WTC11 (cell line): ENCODE measurements around the gene ATP6V1D. TPM values are rescaled to one million over a fixed set of nuclear protein-coding genes. Genes with fewer than 3 reads are reported as not detected.

ENCODE experiments used
- ATAC-seq: fragments of 200-7000 bp; cut with Tn5 transposase; 2 replicates; pipeline ENCODE4 v1.10.0; 2021; ENCODE audit warnings: mild to moderate bottlenecking, moderate library complexity
- CTCF ChIA-PET: fragments of 300-600 bp; sonication (Branson Sonifier 250); formaldehyde crosslinking; loops from one replicate; lab custom pipeline; 2021; ENCODE audit warnings: antibody characterized with exemption; lab: Charles Lee
- POLR2A ChIA-PET: fragments of 350-600 bp; sonication (Branson Sonifier 250); formaldehyde crosslinking; loops from one replicate; lab custom pipeline; 2021; ENCODE audit warnings: antibody characterized with exemption; lab: Charles Lee
- DNase-seq: peaks from one replicate; pipeline ENCODE4 v3.0.0; 2021; ENCODE audit warnings: low spot score
- H3K27ac Mint-ChIP-seq: 2 replicates; pipeline ENCODE4 v1.8.0; 2021; ENCODE audit warnings: mixed read lengths
- H3K27me3 Mint-ChIP-seq: 2 replicates; pipeline ENCODE4 v1.8.0; 2021; ENCODE audit warnings: low read depth, mild to moderate bottlenecking, moderate library complexity, mixed read lengths
- H3K36me3 Mint-ChIP-seq: 2 replicates; pipeline ENCODE4 v1.8.0; 2021; ENCODE audit warnings: mixed read lengths
- H3K4me1 Mint-ChIP-seq: 2 replicates; pipeline ENCODE4 v1.8.0; 2022; ENCODE audit warnings: mixed read lengths
- H3K4me3 Mint-ChIP-seq: 2 replicates; pipeline ENCODE4 v1.8.0; 2021; ENCODE audit warnings: mild to moderate bottlenecking, moderate library complexity, mixed read lengths
- H3K9me3 Mint-ChIP-seq: 2 replicates; pipeline ENCODE4 v1.8.0; 2021; ENCODE audit warnings: mixed read lengths
- ESRRA ChIP-seq: sonication (generic); formaldehyde crosslinking; IDR thresholded peaks from 2 replicates; pipeline ENCODE4 v1.8.1; 2022; ENCODE audit warnings: mild to moderate bottlenecking, missing genetic modification reagents, borderline replicate concordance
- GTF2I ChIP-seq: fragments of 250-450 bp; sonication (Bioruptor Pico); conservative IDR thresholded peaks from 2 replicates; pipeline ENCODE4 v1.4.0; 2021; ENCODE audit warnings: mild to moderate bottlenecking
- NFE2L1 ChIP-seq: sonication (generic); formaldehyde crosslinking; IDR thresholded peaks from 2 replicates; pipeline ENCODE4 v1.8.1; 2023; ENCODE audit warnings: missing genetic modification reagents
- SMAD3 ChIP-seq: sonication (generic); formaldehyde crosslinking; IDR thresholded peaks from 2 replicates; pipeline ENCODE4 v1.8.0; 2022; ENCODE audit warnings: missing genetic modification reagents, mild to moderate bottlenecking, borderline replicate concordance
- SMAD4 ChIP-seq: sonication (generic); formaldehyde crosslinking; IDR thresholded peaks from 2 replicates; pipeline ENCODE4 v1.8.0; 2022; ENCODE audit warnings: mild to moderate bottlenecking, missing genetic modification reagents
- SOX15 ChIP-seq: fragments of 250-450 bp; sonication (Bioruptor Pico); IDR thresholded peaks from 2 replicates; pipeline ENCODE4 v1.9.0; 2021; ENCODE audit warnings: mild to moderate bottlenecking
- SP1 ChIP-seq: sonication (generic); formaldehyde crosslinking; conservative IDR thresholded peaks from 2 replicates; pipeline ENCODE4 v1.8.1; 2022; ENCODE audit warnings: missing genetic modification reagents
- TEAD4 ChIP-seq: sonication (generic); formaldehyde crosslinking; IDR thresholded peaks from 2 replicates; pipeline ENCODE4 v1.8.0; 2022; ENCODE audit warnings: mild to moderate bottlenecking, missing genetic modification reagents
- TP53 ChIP-seq: sonication (generic); formaldehyde crosslinking; IDR thresholded peaks from 2 replicates; pipeline ENCODE4 v1.8.1; 2023; ENCODE audit warnings: mild to moderate bottlenecking, missing genetic modification reagents
- ZNF317 ChIP-seq: sonication (generic); formaldehyde crosslinking; IDR thresholded peaks from 2 replicates; pipeline ENCODE4 v1.8.1; 2023; ENCODE audit warnings: low read depth, mild to moderate bottlenecking, moderate library complexity, missing genetic modification reagents, borderline replicate concordance
- total RNA-seq: library from RNA; stranded (reverse); gene quantifications from 3 replicates; pipeline ENCODE4 v1.2.3, GENCODE V29; 2021
- TF ChIP-seq, protein P1 (sequence below): sonication (generic); formaldehyde crosslinking; IDR thresholded peaks from 2 replicates; pipeline ENCODE4 v1.8.0; 2022; ENCODE audit warnings: missing genetic modification reagents
- TF ChIP-seq, protein P2 (sequence below): sonication (generic); formaldehyde crosslinking; IDR thresholded peaks from 2 replicates; pipeline ENCODE4 v1.8.0; 2023; ENCODE audit warnings: missing genetic modification reagents
- TF ChIP-seq, protein P3 (sequence below): sonication (generic); formaldehyde crosslinking; IDR thresholded peaks from 2 replicates; pipeline ENCODE4 v1.8.1; 2023; ENCODE audit warnings: mild to moderate bottlenecking, missing genetic modification reagents
- TF ChIP-seq, protein P4 (sequence below): sonication (generic); formaldehyde crosslinking; IDR thresholded peaks from 2 replicates; pipeline ENCODE4 v1.8.0; 2022; ENCODE audit warnings: mild to moderate bottlenecking, missing genetic modification reagents
- TF ChIP-seq, protein P5 (sequence below): fragments of 250-450 bp; sonication (Bioruptor Pico); IDR thresholded peaks from 2 replicates; pipeline ENCODE4 v1.8.0; 2021; ENCODE audit warnings: mild to moderate bottlenecking
- TF ChIP-seq, protein P6 (sequence below): sonication (generic); formaldehyde crosslinking; IDR thresholded peaks from 2 replicates; pipeline ENCODE4 v1.8.0; 2022; ENCODE audit warnings: mild to moderate bottlenecking, missing genetic modification reagents
- TF ChIP-seq, protein P7 (sequence below): sonication (generic); formaldehyde crosslinking; IDR thresholded peaks from 2 replicates; pipeline ENCODE4 v1.8.1; 2023; ENCODE audit warnings: mild to moderate bottlenecking, missing genetic modification reagents, moderate library complexity
- TF ChIP-seq, protein P8 (sequence below): fragments of 250-450 bp; sonication (Bioruptor Pico); IDR thresholded peaks from 2 replicates; pipeline ENCODE4 v1.9.0; 2021; ENCODE audit warnings: mild to moderate bottlenecking
- TF ChIP-seq, protein P9 (sequence below): sonication (generic); formaldehyde crosslinking; IDR thresholded peaks from 2 replicates; pipeline ENCODE4 v1.8.1; 2023; ENCODE audit warnings: mild to moderate bottlenecking, missing genetic modification reagents, borderline replicate concordance

Gene ATP6V1D
- total RNA-seq, 1 experiment from 2014 or later, result 54.0 TPM

DNA sequence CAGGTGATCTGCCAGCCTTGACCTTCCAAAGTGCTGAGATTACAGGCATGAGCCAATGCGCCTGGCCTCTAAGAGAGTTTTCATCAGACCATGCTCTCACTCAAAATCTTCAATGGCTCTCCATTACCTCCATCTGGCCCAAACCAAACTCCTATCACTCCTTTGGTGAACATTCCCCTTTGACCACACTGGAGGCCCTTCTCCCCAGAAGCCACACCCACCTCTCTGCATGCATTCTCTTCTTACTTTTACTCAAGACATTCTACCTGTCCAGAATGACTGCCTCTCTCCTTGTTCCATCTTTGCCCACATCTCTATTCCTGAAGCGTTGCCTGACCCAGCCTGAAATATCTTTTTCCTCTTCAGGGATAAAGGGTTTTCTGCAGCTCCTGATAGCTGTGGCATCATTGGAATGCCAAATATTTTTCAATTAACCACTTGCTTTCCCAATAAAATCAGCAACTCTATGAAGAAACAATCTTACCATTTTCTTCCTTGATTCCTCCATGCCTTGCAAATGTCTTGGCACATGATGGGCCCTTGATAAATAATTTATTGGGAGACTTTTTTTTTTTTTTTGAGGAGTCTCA, 36.9 kb upstream of the ATP6V1D start (continued):
- TF ChIP-seq, protein P1, sequence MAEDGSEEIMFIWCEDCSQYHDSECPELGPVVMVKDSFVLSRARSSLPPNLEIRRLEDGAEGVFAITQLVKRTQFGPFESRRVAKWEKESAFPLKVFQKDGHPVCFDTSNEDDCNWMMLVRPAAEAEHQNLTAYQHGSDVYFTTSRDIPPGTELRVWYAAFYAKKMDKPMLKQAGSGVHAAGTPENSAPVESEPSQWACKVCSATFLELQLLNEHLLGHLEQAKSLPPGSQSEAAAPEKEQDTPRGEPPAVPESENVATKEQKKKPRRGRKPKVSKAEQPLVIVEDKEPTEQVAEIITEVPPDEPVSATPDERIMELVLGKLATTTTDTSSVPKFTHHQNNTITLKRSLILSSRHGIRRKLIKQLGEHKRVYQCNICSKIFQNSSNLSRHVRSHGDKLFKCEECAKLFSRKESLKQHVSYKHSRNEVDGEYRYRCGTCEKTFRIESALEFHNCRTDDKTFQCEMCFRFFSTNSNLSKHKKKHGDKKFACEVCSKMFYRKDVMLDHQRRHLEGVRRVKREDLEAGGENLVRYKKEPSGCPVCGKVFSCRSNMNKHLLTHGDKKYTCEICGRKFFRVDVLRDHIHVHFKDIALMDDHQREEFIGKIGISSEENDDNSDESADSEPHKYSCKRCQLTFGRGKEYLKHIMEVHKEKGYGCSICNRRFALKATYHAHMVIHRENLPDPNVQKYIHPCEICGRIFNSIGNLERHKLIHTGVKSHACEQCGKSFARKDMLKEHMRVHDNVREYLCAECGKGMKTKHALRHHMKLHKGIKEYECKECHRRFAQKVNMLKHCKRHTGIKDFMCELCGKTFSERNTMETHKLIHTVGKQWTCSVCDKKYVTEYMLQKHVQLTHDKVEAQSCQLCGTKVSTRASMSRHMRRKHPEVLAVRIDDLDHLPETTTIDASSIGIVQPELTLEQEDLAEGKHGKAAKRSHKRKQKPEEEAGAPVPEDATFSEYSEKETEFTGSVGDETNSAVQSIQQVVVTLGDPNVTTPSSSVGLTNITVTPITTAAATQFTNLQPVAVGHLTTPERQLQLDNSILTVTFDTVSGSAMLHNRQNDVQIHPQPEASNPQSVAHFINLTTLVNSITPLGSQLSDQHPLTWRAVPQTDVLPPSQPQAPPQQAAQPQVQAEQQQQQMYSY (CRISPR knock-in tag), result no peak
- TF ChIP-seq, protein P2, sequence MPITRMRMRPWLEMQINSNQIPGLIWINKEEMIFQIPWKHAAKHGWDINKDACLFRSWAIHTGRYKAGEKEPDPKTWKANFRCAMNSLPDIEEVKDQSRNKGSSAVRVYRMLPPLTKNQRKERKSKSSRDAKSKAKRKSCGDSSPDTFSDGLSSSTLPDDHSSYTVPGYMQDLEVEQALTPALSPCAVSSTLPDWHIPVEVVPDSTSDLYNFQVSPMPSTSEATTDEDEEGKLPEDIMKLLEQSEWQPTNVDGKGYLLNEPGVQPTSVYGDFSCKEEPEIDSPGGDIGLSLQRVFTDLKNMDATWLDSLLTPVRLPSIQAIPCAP (CRISPR knock-in tag), result no peak
- TF ChIP-seq, protein P3, sequence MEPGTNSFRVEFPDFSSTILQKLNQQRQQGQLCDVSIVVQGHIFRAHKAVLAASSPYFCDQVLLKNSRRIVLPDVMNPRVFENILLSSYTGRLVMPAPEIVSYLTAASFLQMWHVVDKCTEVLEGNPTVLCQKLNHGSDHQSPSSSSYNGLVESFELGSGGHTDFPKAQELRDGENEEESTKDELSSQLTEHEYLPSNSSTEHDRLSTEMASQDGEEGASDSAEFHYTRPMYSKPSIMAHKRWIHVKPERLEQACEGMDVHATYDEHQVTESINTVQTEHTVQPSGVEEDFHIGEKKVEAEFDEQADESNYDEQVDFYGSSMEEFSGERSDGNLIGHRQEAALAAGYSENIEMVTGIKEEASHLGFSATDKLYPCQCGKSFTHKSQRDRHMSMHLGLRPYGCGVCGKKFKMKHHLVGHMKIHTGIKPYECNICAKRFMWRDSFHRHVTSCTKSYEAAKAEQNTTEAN (CRISPR knock-in tag), result no peak
- TF ChIP-seq SMAD4 (CRISPR knock-in tag) (no peak), ZNF317 (CRISPR knock-in tag) (no peak), SOX15 (no peak)
- TF ChIP-seq, protein P4, sequence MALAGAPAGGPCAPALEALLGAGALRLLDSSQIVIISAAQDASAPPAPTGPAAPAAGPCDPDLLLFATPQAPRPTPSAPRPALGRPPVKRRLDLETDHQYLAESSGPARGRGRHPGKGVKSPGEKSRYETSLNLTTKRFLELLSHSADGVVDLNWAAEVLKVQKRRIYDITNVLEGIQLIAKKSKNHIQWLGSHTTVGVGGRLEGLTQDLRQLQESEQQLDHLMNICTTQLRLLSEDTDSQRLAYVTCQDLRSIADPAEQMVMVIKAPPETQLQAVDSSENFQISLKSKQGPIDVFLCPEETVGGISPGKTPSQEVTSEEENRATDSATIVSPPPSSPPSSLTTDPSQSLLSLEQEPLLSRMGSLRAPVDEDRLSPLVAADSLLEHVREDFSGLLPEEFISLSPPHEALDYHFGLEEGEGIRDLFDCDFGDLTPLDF (CRISPR knock-in tag), result no peak
- TF ChIP-seq, protein P5, sequence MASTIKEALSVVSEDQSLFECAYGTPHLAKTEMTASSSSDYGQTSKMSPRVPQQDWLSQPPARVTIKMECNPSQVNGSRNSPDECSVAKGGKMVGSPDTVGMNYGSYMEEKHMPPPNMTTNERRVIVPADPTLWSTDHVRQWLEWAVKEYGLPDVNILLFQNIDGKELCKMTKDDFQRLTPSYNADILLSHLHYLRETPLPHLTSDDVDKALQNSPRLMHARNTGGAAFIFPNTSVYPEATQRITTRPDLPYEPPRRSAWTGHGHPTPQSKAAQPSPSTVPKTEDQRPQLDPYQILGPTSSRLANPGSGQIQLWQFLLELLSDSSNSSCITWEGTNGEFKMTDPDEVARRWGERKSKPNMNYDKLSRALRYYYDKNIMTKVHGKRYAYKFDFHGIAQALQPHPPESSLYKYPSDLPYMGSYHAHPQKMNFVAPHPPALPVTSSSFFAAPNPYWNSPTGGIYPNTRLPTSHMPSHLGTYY (CRISPR knock-in tag), result no peak
- TF ChIP-seq, protein P6, sequence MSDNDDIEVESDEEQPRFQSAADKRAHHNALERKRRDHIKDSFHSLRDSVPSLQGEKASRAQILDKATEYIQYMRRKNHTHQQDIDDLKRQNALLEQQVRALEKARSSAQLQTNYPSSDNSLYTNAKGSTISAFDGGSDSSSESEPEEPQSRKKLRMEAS (CRISPR knock-in tag), result no peak

DNA sequence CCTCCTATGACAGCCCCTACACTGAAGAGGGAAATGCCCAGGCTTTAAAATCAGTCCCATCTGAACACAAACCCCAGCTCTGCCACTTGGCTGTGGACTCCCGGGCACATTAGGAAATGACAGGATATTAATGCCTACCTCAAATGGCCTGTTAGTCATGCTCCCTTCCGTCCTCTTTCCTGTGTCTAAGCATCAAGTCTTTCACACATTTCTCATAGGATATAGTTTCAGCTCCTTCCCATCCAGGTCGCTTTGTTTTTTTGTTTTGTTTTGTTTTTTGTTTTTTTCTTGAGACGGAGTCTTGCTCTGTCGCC, 36.2 kb upstream of the ATP6V1D start:
- no peak overlapping the region for H3K4me3 Mint-ChIP-seq
- H3K4me1 Mint-ChIP-seq, result peaks cover 6% of the 10 kb centered on the region
- POLR2A ChIA-PET, result no interaction called here
- ATAC-seq (no peak), DNase-seq (no peak)
- H3K27ac Mint-ChIP-seq, result no peak overlapping the region
- CTCF ChIA-PET, result interaction anchor here (0.6 kb wide), 2 partner anchors 36 to 235 kb away, joined by 3 read pairs; partner anchors contain the start of gene ATP6V1D
- no peaks in the 10 kb centered on the region for H3K36me3 Mint-ChIP-seq
- no peaks in the 10 kb centered on the region for H3K9me3 Mint-ChIP-seq
- H3K27me3 Mint-ChIP-seq, result no peaks in the 10 kb centered on the region
- TF ChIP-seq, protein P7, sequence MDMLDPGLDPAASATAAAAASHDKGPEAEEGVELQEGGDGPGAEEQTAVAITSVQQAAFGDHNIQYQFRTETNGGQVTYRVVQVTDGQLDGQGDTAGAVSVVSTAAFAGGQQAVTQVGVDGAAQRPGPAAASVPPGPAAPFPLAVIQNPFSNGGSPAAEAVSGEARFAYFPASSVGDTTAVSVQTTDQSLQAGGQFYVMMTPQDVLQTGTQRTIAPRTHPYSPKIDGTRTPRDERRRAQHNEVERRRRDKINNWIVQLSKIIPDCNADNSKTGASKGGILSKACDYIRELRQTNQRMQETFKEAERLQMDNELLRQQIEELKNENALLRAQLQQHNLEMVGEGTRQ (CRISPR knock-in tag), result no peak
- TF ChIP-seq TP53 (no peak), TEAD4 (CRISPR knock-in tag) (no peak), NFE2L1 (CRISPR knock-in tag) (no peak), GTF2I (CRISPR knock-in tag) (no peak), ESRRA (CRISPR knock-in tag) (no peak), SMAD3 (CRISPR knock-in tag) (no peak), SP1 (CRISPR knock-in tag) (no peak)
- TF ChIP-seq, protein P8, sequence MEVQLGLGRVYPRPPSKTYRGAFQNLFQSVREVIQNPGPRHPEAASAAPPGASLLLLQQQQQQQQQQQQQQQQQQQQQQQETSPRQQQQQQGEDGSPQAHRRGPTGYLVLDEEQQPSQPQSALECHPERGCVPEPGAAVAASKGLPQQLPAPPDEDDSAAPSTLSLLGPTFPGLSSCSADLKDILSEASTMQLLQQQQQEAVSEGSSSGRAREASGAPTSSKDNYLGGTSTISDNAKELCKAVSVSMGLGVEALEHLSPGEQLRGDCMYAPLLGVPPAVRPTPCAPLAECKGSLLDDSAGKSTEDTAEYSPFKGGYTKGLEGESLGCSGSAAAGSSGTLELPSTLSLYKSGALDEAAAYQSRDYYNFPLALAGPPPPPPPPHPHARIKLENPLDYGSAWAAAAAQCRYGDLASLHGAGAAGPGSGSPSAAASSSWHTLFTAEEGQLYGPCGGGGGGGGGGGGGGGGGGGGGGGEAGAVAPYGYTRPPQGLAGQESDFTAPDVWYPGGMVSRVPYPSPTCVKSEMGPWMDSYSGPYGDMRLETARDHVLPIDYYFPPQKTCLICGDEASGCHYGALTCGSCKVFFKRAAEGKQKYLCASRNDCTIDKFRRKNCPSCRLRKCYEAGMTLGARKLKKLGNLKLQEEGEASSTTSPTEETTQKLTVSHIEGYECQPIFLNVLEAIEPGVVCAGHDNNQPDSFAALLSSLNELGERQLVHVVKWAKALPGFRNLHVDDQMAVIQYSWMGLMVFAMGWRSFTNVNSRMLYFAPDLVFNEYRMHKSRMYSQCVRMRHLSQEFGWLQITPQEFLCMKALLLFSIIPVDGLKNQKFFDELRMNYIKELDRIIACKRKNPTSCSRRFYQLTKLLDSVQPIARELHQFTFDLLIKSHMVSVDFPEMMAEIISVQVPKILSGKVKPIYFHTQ (CRISPR knock-in tag), result no peak
- TF ChIP-seq, protein P2 (CRISPR knock-in tag), result no peak
- TF ChIP-seq, protein P9, sequence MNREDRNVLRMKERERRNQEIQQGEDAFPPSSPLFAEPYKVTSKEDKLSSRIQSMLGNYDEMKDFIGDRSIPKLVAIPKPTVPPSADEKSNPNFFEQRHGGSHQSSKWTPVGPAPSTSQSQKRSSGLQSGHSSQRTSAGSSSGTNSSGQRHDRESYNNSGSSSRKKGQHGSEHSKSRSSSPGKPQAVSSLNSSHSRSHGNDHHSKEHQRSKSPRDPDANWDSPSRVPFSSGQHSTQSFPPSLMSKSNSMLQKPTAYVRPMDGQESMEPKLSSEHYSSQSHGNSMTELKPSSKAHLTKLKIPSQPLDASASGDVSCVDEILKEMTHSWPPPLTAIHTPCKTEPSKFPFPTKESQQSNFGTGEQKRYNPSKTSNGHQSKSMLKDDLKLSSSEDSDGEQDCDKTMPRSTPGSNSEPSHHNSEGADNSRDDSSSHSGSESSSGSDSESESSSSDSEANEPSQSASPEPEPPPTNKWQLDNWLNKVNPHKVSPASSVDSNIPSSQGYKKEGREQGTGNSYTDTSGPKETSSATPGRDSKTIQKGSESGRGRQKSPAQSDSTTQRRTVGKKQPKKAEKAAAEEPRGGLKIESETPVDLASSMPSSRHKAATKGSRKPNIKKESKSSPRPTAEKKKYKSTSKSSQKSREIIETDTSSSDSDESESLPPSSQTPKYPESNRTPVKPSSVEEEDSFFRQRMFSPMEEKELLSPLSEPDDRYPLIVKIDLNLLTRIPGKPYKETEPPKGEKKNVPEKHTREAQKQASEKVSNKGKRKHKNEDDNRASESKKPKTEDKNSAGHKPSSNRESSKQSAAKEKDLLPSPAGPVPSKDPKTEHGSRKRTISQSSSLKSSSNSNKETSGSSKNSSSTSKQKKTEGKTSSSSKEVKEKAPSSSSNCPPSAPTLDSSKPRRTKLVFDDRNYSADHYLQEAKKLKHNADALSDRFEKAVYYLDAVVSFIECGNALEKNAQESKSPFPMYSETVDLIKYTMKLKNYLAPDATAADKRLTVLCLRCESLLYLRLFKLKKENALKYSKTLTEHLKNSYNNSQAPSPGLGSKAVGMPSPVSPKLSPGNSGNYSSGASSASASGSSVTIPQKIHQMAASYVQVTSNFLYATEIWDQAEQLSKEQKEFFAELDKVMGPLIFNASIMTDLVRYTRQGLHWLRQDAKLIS (CRISPR knock-in tag), result no peak
